Peyer's patch (tissue), 4 donors: ENCODE measurements around the gene TBL1X.

Experiments used
- CTCF ChIP-seq, 6 experiments: fragments of 450-650 bp in 4 of 6; fragments of 200-600 bp in 2 of 6; sonication (generic) in 1 of 6; IDR thresholded peaks; one replicate each; pipeline ENCODE4 v1.5.1; 2017 to 2019; ENCODE audit warnings: antibody characterized with exemption in 6 of 6, mild to moderate bottlenecking in 3 of 6, moderate library complexity in 1 of 6
- POLR2A ChIP-seq, 2 donors: fragments of 450-650 bp; IDR thresholded peaks; one replicate each; pipeline ENCODE4 v1.5.1; 2017; ENCODE audit warnings: antibody characterized with exemption in 2 of 2, mild to moderate bottlenecking in 2 of 2, moderate library complexity in 2 of 2

- no peak for TF ChIP-seq CTCF (IDR thresholded peaks at IDR 0.05)
- TF ChIP-seq POLR2A (IDR thresholded peaks at IDR 0.05): no peak
Measured at GRCh38 chrX:9700555-9700954, 235.7 kb downstream of the TBL1X start.
